AG08395 (cell line): ENCODE measurements around the gene FAM20B.

Experiments
- DNase-seq: peaks from one replicate; pipeline ENCODE4 v3.0.0; 2012; ENCODE audit warnings: mixed read lengths, low spot score

FAM20B gene

GRCh38 chr1:179048339-179049124 is 22.8 kb downstream of the FAM20B start:
- DNase-seq: no peak

GRCh38 chr1:179052776-179053175 is 27.1 kb downstream of the FAM20B start:
- DNase-seq: no peak

DNA sequence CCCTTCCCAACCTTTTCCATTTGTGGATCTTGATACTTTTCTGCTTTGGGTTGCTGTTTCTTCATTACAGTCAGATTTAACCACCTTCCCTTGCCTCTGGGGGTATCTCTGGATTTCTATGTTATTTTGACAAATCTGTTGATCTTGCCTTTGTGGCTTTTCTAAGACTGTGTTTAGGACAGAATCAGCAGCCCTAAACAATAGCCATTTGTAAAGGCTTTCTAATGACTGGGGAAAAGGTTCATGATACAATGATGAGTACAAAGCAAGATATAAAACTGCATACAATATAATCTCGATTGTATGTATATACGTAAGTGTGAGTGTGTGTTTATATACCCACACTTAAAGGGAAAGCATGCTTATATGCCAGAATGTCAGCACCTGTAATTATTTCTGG is 27.8 kb downstream of the FAM20B start:
- DNase-seq: no peak

GRCh38 chr1:179055937-179056336 is 30.2 kb downstream of the FAM20B start:
- DNase-seq: no peak

- DNase-seq: peak; percentile 69
Measured at GRCh38 chr1:179058487-179059483, 33.1 kb downstream of the FAM20B start.

DNA sequence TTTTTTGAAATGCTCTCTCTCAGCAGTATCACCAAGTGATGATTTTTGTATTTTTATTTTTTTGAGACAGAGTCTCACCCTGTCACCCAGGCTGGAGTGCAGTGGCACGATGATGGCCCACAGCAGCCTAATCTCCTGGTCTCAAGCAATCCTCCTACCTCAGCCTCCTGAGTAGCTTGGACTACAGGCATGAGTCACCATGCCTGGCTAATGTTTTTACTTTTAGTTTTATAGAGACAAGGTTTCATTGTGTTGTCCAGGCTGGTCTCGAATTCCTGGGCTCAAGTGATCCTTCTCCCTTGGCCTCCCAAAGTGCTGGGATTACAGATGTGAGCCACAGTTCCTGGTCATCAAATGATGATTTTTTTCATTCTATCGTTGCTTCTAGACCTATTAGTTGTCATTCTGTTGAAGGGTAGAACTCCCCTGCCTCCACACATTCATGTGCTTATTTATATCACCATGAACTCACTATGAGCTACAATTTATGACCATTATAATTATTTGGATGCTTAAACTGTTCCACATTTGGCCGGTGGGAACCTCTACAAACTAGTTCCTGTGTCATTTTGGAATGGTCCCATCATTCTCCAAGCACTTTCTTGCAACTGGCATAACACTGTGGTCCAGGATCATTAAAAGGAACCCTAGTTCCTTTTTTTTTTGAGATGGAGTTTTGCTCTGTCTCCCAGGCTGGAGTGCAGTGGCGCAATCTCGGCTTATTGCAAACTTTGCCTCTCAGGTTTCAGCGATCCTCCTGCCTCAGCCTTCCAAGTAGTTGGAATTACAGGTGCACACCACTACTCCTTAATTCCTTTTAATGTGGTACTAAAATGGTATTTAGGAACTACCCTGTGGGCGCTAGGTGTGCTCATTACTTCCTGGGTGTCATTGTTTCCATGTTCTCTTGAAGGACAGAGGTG is 35.9 kb downstream of the FAM20B start:
- DNase-seq: no peak

GRCh38 chr1:179066471-179066870 is 40.8 kb downstream of the FAM20B start:
- no peak for DNase-seq

DNA sequence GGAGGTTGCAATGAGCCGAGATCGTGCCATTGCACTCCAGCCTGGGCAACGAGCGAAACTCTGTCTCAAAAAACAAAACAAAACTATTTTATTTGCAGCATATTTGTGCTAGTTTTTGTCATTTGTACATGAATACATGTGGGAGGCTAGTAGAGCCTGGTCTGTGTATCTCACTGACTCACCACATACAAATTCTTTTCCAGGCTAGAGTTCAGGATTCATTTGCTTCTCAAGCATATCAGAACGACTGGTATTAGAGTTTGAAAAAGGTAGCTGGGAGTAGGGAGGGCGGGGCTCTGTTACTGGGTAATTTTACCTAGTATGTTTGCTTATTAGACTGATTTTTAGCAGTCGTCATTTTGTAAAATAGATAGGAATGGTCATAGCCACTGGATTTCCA is 51.7 kb downstream of the FAM20B start:
- DNase-seq: peak; percentile 44

GRCh38 chr1:179079113-179079761 is 53.5 kb downstream of the FAM20B start:
- DNase-seq: peak; percentile 76

GRCh38 chr1:179080866-179081686 is 55.4 kb downstream of the FAM20B start:
- DNase-seq: no peak

DNA sequence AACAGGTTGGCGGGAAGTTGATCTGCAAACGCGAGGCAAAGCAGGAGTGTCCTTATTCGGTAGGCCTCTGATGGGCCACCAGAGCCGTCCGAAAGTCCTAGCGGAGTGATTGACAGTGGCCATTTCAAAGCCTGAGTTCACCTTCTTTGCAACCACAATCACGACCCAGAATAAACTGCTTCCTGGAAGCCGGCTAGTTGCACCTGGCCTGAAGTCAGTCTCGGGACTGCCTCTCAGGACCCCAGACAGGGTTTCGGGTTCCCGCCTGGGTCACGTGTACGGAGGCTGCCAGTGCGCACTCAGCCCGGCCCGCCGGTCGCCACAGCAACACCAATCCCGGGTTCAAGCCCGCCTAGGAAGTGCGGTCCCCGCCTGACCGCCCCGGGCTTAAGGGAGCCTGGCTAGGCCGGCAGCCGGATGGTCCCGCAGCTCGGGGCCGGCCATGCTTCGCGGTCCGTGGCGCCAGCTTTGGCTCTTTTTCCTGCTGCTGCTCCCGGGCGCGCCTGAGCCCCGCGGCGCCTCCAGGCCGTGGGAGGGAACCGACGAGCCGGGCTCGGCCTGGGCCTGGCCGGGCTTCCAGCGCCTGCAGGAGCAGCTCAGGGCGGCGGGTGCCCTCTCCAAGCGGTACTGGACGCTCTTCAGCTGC is 56.1 kb downstream of the FAM20B start, which contains the start of gene TOR3A:
TSS of gene TOR3A (plus strand) at position 384 of the 646 bp plus-strand sequence. CDS start at position 443, 59 bp downstream.
- peak; percentile 94 for DNase-seq

GRCh38 chr1:179082333-179082998 is 56.8 kb downstream of the FAM20B start:
- DNase-seq: peak; percentile 43

DNA sequence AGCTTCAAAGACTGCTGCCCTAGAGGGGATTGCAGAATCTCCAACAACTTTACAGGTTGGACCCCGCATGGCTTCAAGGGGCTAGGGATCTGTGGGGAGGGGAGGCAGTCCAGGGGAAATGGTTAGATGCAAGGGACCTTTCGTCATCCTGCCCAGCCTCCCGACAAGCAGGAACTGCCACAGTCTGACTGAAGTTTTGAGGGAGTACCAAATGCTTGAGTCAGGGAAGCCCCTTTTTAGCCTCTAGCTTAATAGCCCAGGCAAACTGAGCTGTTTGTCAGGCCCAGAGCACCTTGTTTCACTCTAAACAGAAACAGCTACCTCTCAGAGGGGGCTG is 57.3 kb downstream of the FAM20B start:
- DNase-seq: no peak

GRCh38 chr1:179083533-179083932 is 57.8 kb downstream of the FAM20B start:
- DNase-seq: no peak

DNA sequence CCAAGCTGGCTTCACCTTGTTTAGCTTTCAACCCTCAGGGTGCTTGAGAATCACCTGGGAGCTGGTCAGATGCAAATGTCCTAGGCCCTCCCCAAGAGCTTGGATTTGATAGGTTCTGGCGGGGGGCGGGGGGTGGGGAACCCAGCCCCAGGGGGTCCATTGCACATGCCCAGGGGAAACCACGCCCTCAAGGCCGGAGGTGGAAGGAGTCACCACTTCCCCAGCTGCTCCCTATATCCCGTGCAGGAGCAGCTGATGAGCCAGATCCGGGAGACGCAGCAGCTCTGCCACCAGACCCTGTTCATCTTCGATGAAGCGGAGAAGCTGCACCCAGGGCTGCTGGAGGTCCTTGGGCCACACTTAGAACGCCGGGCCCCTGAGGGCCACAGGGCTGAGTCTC is 62.0 kb downstream of the FAM20B start:
- no peak for DNase-seq

- DNase-seq: no peak
Measured at GRCh38 chr1:179089827-179090482, 64.3 kb downstream of the FAM20B start.

DNA sequence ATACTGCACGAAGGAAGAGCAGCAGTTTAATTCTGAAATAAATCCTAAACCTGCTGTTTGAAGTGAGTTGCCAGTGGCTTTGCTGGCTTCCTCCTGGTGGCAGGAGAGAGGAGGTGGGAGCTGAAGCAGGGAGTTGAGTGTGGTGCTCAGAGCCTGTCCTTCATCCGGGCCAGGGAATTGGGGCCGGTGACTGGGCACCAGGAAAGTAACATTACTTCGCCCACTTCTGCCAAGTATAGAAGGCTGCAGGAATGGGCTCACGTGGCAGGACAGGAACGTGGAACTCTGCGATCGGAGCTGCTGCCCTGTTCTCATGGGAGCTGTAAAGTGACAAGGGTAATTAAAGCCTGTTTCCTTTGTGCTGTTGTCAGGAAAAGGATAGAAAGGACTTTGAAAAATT is 64.8 kb downstream of the FAM20B start:
- no peak for DNase-seq

DNA sequence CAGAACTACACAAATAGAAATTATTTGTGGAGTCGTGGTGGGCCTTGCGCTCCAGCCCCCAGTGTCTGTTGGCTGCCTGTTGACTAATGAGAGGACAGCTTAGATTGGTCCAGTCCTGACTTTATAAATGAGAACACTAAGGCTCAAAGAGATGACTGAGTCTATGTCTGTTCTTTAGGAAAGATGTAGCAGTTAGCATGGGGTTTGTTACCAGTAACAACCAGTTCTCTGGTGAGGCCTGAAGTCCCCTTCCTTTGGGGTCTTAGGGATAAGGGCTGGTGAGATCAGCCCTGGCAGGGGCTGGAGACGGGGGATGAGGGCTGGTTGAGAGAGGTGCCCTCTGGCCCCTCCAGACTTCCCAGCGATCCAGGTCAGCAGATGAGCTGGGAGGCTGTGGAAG is 65.2 kb downstream of the FAM20B start:
- no peak for DNase-seq

GRCh38 chr1:179091691-179092165 is 66.0 kb downstream of the FAM20B start:
- DNase-seq: peak; percentile 55
